ENCODE data around the gene DLL4.
"Not testable (repeated sequence)": the region's sequence is repeated elsewhere in the genome, so short reads cannot be mapped to it uniquely, and the experiment has no call there.

The DLL4 gene

DNA sequence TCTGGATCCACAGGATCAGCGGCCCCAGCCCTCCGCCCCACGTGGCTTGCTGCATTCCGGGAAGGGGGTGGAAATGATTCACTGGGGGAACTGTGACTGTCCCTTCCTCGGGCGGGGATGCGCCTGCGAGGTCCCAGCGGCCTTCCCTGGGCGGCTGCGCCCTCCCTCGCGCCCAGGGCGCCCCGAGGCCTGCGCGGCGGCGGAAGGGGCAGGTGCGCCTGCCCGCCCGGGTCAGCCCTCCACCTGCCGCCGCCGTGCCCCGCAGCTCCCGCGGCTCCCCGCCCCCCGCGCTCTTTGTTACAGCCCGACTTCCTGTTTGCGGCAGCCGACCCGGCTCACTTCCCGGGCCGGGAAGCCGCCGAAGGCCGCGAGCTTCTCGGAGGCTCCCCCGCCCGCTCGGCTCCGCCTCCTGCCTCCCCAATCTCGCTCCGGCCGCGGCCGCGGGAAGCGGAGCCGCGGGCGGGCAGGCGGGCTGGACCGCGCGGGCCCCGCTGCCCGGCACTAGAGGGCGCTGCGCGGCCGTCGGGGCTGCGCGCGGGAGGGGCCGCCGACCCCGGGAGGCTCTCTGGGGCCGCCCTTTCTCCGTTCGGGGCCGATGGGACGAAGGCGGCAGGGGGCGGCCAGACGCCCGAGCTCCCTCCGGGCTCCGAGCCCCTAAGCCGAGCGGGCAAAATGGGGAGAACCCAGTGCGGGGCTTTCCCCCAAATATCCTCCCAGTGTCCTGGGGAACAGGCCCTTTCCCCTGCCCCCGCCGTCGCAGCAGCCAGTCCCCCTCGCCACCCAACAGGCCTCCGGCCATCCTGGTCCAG, 12.6 kb downstream of the DLL4 start:
- peak; percentile 44 to 45 for DNase-seq (ENCODE audit: low read depth in 2 of 2)

DNA sequence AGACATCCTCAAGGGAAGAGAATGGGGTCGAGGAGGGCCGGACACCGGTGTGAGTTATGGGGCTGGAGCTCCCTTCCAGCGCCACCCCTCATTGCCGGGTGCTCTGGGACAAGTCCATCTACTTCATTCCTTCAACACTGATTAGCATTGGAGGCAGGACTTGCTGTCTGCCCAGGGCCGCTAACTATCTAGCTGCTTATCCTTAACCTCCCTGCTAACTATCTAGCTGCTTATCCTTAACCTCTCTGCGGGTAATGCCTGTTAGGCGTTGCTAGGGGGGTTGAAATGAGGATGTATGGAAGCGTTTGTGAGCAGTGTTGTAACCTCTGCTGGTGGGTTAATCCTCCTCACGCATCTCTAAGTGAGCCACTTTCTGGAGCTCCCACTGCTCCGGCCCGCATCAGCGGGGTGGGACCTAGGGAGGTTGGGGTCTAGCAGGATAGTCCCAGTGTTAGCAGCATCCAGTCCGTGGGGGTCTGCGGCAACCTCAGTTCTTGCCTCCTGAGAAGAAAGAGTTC, 13.3 kb downstream of the DLL4 start:
- no peak for DNase-seq (ENCODE audit: low read depth in 2 of 2)

DNA sequence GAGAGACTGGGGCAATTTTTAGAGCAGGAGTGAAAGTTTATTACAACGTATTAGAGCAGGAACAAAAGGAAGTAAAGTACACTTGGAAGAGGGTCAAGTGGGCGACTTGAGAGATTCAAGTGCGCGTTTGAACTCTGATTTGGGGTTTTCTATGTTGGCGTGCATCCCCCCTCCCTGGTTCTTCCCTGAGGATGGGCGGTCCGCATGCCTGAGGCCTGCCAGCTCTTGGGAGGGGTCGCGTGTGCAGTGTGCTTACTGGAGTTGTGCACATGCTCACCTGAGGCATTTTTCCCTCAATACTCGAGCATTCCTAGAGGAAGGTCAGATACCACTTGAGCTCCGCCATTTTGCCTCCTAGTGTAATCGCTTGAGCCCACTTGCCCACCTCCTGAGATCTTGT, 13.7 kb downstream of the DLL4 start:
- no peak for DNase-seq (ENCODE audit: low read depth in 2 of 2)

DNA sequence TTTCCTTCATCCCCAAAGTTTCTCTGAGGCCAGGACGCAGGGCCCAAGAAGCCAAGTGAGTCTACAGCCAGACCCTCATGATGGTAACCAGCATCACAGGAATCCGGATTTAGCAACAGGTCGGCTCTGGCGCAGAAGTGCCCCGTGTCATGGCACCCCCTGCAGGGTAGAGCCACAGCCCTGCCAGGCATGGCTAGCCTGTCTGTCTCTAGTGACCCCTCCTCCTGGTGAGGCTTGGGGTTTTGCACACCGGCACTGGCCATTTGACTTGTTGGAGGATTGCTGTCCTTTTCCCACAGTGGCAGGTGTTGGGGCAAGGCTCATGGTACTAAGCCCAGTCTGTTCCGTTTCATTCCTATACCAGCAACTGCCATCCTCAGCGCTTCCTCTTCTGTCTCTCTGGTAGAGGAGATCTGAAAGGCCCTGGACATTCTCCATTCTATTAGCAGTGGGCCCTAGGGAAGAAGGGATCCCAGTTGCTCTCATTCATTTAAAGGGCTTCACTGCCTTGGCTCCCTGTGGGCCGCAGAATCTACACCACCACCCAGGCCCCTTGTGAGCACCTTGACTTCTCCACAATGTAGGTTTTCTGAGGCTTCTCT, 14.7 kb downstream of the DLL4 start:
- DNase-seq (ENCODE audit: low read depth in 2 of 2): no peak

DNA sequence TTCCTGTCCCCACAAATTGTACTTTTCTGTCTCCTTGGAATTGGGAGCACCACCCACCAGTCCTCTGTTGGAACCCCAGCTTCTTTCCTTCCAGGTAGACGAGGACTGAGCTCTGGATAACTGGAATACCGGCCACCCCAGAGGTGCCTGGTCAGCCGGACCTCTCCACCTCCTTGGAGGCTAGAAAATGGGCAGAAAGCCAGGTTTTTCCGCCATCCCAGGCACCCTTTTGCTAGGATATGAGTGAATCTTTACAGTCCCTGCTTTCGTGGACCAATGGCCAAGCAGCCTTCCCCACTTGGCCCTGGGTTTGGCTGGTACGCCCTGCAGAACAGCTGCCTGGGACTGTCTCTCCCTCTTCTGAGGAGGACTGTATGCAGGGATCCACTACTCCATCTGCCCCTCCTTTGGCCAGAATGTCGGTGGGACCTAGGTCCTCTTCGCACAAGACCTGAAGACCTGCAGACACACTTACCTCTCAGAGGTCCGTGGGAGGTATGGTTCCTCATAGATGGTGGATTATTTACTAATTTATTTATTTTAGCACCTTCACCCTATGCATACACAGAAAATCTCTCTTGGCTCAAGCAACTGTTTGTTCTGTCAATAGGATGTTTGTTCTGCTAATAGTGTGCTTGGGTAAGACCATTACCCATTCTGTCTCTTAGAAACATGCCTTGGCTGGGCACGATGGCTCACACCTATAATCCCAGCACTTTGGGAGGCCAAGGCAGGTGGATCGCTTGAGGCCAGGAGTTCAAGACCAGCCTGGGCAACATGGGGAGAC, 15.6 kb downstream of the DLL4 start:
- DNase-seq (ENCODE audit: low read depth in 2 of 2): no peak

DNA sequence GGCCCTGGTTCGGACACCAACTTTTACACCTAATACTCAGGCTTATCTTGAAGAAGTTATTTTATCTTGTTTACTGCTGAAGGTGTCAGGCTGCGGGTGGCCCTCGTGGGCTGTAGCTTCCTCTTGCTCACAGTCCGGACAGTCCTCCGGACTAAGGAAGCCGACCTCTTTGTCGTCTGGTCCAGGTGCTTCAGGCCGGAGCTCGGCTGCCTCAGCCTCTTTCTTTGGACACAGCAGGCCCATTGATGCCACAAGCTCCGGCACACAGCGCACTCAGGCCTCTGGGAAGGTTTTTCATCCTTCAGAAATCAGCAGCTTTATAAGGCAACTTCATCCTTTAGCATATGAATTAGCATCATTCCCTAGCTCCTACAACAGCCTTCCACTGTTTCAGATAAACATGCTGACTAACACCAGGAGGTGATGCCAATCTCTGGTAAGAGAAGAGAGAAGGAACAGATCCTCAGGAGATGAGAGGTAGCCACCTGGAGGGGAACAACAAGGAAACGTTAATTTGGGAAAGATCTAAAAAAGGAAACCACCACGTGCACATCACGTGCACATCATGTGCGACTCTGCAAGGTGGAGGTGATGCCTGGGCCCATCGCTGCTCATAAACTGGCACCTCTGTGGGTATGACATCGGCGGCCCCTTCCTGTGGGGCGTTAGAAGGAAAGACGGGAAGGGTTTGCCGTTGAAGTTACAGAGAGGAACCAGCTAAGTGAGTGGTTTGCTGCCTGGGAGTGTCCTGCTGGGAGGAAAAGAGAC, 19.8 kb downstream of the DLL4 start:
- DNase-seq (ENCODE audit: low read depth in 2 of 2): no peak

DNA sequence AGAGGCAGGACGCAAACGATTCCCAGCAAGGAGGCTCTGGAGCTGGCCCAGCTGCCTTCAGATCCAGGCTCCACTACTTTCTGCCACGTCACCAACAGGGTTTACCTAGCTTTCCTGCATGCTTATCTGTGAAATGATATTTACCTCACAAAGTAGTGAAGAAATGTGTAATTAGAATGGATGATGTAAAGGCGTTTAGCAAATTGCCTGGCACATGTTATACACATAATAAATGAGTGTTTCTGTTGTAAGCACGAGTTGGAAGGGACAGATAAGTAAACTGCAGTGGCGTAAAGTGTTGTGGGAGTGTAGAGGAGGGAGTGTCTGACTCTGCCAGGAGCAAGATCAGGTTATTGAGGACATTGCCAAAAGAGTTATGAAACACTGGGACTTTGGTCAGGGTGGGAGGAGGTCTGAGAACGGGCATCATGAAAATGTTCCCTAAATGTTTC, 20.6 kb downstream of the DLL4 start:
- no peak for DNase-seq (ENCODE audit: low read depth in 2 of 2)

DNA sequence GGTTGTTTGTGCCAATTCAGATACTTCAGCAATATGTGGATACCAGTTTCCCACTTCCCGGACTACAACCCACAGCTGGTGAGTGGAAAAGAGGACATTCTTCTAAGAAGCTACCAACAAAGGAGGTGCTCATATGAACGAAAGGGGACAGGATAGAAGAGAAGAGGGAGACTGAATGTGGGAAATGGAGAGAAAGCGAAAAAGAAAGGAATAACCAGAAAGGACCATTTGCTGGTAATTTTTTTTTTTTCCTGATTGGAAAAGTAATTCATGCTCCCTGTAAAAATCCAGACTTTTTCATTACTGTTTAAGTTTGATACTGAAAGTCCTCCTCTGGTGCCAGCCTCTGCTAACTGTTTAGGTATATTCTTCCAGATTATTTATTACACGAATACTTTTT, 22.6 kb downstream of the DLL4 start:
- DNase-seq (ENCODE audit: low read depth in 2 of 2): no peak

DNA sequence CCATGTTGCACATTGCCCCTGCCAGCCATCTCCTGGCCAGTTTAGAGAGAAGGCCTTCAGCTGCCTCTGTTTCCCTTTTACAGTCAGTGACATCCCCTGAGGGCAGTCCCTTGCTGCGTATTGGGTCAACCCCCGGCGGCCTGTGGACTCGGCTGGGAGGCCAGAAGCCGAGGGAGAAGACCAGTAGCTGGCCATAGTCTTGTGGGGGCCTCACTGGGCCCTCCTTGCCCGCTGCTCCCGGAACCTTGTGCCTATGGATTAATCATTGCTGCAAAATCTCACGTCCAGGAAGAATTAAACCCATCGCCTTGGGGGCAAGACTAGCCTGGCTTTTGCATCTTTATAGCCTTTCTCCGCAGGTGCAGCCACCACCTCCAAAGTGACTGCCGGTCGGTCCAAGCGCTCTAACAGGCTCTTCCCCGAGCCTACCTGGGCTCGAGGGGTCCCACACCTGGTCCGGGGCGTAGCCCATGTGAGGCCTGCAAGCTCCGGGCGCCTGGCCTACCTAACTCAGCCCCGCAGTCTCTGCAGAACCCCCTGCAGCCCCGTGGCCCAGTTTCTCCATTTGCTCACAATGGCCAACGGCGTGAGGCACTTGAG, 23.3 kb downstream of the DLL4 start:
- DNase-seq (ENCODE audit: low read depth in 2 of 2): no peak

DNA sequence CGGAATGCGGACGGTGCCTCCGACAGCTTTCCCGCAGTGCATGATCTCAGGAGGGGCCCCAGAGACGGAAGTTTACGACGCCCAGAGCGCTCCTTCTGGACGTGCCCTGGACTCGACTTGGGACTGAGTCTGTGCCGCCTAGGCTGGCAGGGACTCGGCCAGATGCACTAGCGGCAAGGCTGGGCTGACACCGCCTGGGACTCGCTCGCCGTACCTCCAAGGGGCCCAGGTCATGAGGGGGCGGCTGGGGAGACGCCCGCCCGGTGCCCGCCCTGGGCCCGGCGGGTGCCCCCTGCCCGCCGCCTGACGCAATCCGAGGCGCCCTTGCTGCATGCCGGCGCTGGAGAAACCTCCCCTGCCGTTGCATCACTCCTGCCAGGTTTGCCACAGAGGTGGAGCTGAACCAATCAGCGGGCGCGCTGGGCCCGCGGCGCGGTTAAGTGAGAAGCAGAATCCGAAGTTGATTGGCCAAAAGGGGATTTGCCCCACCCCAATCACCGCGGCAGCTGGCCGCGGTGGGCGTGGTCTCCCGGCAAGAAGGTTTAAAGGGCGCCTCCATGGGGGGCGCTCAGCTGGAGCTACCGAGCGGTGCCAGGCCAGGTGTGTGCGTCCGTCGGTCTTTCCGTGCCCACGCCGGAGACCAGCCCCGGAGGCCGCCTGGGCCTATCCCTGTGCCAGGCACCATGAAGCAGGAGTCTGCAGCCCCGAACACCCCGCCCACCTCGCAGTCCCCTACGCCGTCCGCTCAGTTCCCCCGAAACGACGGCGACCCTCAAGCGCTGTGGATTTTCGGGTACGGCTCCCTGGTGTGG, 24.0 kb downstream of the DLL4 start, which contains the start of gene CHAC1:
TSS of gene CHAC1 (plus strand) at position 571 of the 812 bp plus-strand sequence. CDS start at position 684, 113 bp downstream.
- DNase-seq (ENCODE audit: low read depth in 2 of 2): peak; percentile 95 to 96

DNA sequence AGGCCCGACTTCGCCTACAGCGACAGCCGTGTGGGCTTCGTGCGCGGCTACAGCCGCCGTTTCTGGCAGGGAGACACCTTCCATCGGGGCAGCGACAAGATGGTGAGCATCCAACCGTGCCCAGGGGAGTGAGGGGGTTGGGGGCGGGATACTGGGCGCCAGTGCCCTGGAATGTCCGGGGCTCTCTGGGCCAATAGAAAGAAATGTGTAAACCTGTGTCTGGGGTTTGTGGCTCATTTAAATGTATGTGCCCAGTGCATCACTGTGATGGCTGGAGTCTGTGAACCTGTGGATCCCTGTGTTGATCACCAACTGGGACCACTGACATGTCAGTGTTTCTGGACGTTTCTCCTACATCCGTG, 24.6 kb downstream of the DLL4 start:
- DNase-seq (ENCODE audit: low read depth in 2 of 2): no peak

DNA sequence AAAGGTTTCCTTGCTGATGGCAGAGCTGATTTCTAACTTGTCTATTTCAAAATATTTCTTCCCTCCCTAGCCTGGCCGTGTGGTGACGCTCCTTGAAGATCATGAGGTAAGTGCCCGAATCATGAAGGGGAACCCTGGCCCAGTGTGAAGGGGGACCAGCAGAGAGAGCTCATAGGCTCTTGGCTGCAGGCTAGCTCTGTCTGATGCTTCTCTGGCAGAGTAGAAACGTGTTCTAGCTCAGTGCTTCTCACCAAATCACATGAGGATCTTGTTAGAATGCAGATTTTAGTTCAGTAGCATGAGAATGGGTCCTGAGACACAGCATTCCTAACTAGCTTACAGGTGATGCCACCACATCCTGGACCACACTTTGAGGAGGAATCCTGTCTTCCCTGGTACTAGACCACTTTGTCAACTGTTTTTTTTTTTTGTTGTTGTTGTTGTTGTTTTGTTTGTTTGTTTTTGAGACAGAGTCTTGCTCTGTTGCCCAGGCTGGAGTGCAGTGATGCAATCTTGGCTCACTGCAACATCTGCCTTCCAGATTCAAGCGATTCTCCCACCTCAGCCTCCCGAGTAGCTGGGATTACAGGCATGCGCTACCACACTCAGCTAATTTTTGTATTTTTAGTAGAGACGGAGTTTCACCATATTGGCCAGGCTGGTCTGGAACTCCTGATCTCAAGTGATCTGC, 25.2 kb downstream of the DLL4 start:
- not testable (repeated sequence) for DNase-seq (ENCODE audit: low read depth in 2 of 2)

DNA sequence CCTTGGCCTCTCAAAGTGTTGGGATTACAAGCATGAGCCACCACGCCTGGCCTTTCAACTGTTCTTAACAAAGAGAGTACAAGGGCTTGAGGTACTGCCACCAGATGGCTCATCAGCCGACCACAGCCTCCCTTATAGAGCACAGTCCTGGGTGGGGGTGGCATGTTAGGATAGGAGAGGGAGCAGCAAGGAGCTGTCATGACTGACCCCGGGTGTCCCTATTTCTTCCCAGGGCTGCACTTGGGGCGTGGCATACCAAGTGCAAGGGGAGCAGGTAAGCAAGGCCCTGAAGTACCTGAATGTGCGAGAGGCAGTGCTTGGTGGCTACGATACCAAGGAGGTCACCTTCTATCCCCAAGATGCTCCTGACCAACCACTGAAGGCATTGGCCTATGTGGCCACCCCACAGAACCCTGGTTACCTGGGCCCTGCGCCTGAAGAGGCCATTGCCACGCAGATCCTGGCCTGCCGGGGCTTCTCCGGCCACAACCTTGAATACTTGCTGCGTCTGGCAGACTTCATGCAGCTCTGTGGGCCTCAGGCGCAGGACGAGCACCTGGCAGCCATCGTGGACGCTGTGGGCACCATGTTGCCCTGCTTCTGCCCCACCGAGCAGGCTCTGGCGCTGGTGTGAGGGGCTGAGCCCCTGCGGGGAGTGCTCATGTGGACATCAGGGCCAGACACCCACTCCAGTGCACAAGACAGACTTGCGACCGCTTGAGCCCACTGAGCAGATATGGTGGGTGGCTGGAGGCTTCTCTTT, 26.2 kb downstream of the DLL4 start:
- DNase-seq (ENCODE audit: low read depth in 2 of 2): no peak

DNA sequence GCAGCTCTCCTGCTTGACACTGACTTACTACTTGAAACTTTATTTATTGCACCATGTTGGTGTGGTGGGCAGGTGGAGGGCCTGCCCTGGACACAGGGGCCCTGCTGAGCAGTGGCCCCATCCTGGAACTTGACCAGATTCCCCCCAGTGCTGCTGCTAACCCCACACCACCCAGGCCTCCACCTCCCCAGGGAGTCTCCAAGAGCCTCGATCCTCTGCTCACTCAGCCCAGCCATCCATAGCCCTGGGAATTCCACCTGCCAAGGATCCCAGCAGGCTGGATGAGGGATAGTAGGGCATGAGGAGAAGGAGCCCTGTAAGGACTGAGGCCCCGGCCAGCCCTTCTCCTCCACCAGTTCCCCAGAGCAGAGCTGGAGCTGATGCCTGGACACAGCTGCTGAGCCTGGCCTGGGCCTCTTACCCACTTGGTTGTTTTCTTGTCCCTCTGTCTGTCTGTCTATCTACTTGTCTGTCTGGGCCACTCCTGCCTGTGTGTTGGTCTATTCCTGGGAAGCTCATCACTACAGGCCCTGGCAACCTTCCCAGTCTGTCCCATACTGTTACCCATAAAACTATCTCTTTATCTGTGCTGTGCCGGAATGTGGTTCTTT, 26.9 kb downstream of the DLL4 start:
- DNase-seq (ENCODE audit: low read depth in 2 of 2): no peak

DNA sequence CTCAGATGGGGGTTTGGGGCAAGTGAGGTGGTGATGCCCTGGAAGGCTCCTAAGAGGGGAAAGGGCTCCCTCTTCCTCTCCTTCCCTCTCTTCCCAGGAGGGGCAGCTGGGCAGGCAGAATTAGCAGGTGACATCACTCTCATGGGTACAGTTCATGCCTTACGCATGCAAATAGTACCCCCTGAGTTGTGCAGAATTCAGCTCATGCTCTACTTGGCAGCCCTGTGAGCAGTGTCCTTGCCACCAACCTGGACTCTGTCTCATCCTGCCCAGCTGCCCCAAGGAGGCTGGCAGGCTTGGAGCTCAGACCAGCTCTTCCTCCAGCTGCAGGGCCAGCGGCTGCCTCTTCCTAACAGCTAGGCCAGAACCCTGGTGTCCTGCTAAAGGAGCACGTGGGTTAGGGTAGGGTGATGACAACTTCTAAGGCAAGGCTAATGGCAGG, 27.4 kb downstream of the DLL4 start:
- no peak for DNase-seq (ENCODE audit: low read depth in 2 of 2)

DNA sequence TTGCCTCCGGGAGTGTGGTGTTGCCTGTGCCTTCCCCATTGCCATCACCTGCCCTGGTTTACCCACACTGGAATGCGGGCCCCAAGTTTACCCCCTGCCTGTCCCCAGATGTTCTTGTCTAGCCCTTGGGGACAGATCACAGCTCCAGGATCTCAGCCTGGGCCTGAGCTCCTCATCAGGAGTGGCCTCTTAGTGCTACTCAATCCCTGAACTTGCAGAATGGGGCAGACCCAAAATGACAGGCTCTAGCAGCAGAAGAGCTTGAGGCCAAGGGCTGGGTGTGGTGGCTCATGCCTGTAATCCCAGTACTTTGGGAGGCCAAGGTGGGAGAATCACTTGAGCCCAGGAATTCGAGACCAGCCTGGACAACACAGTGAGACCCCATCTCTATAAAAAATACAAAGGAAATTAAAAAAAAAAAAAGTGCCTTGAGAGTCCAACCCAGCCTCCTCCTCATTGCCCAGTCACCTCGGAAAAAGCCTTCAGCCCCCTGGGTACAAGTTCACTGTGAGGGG, 28.0 kb downstream of the DLL4 start:
- no peak for DNase-seq (ENCODE audit: low read depth in 2 of 2)

DNA sequence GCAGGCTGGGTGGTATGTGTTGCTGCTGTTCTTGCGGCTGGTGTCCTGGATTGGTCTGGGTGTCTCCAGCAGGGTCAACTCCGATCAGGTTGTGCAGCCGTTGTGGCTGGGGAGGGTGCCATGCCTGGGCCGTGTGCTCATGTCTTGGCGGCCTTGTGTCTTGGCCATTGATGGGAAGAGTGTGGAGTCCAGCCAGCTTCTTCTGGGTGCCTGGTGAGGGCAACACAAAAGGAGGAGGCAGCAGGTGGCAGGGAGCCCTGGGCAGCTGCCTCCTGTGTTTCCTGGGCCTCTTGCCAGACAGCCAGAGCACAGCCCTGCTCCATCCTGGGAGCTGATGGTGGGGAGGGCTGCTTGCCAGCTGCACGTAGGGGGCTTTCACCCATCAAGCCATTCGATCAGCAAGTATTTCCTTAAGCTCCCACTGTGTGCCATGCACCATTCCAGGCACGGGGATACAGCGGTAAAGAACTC, 28.5 kb downstream of the DLL4 start:
- DNase-seq (ENCODE audit: low read depth in 2 of 2): no peak

DNA sequence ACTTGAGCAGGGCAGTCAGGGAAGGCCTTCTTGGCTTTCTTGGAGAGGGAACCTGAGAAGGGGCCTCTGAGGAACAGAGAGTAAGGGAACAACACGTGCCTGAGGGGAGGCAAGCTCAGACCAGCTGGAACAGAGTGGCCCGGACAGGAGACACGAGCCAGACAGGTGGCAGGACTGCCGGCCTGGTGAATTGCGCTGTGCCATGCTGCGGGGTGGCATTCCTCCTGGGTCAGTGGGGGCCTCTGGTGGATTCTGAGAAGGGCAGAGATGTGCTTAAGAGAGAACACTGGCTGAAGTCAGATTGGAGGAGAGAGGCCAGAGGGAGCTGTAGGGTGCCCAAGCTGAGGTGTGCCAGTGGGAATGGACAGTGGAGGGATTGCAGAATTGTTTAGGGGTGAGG, 29.0 kb downstream of the DLL4 start:
- no peak for DNase-seq (ENCODE audit: low read depth in 2 of 2)
